NCI-H1436 (cell line): ENCODE measurements around the gene PRKCQ.

Source experiments
- DNase-seq: peaks from one replicate; lab custom pipeline; 2025; lab: John Stamatoyannopoulos, UW

PRKCQ gene

GRCh38 chr10:6579904-6580278 lies at the start of gene PRKCQ:
Gene PRKCQ, minus strand, starts transcription at chr10:6580276. Its CDS starts 65,141 bp downstream, at chr10:6515135.
- DNase-seq: no peak

- no peak for DNase-seq
Measured at GRCh38 chr10:6625428-6625827, 45.4 kb upstream of the PRKCQ start.

DNA sequence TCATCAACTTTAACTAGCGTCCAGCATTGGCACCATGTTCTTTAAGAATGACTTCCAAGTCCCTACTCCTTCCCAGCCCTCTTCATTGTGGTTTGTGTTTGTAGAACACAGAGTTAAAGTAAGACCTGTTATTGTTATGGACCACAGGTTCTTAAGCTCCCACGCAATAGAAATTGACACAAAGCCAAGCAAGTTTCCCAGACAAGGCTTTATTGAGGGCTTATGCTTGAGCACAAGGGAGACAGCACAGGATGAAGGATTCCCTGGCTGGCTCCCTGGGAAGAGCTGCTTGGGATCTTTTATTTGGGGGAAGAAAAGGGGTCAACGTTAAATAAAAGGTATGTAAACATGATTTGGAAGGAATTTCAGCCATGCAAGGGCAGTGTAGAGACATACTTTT lies 44.3 kb upstream of the PRKCQ start:
- no peak for DNase-seq

- DNase-seq: no peak
Measured at GRCh38 chr10:6622921-6623320, 42.8 kb upstream of the PRKCQ start.

GRCh38 chr10:6621536-6621935 lies 41.5 kb upstream of the PRKCQ start:
- DNase-seq: no peak

DNA sequence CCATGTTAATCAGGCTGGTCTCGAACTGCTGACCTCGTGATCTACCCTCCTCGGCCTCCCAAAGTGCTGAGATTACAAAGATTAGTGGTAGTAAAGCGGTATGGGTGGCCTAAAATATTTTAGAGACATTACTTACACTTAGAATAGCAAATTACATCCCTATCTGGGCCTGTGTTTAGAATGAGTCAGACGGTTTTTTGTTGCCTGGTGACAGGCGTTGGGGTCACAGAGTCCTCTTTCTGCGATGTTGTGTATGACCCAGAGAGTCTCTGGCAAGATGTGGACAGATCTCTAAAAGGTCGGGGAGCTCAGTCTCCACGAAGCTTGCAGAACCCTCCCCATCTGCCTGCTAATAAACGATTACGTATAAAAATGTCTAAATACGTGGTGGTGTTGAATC lies 39.6 kb upstream of the PRKCQ start:
- DNase-seq: no peak

- no peak for DNase-seq
Measured at GRCh38 chr10:6618340-6618739, 38.3 kb upstream of the PRKCQ start.

DNA sequence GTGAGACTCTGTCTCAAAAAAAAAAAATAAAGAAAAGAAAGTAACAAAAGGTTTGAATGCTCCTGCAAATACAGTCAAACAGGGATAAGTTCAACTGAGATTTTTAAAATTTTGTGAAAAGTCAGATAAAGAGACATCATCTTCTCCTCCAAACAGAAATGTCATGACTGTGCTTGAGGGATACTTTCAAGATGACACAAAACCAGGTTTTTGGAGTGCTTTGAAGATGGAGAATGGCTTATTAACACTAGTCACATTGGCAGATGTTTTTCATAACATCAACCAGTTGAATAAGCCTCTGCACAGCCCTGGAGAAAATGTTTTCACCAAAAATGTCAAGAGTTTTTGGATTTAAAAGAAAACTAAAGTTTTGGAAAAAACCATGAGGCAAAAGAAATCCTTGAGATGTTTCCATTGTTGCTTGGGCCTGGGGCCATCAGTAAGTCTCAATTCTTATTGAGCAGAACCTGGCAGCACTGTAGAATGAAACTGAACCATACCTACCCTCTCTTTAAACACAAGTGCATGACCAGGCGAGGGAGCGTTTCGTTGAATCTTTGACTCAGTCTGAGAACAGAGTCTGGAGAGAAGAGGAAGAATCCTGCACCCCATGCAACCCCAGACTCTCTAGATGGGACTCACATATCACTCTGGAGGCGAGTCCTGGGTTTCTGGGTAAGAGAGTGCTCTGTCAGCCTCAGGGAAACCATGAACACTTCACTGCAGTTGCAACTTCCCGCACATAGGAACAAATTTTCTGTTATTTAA lies 37.4 kb upstream of the PRKCQ start:
- no peak for DNase-seq

DNA sequence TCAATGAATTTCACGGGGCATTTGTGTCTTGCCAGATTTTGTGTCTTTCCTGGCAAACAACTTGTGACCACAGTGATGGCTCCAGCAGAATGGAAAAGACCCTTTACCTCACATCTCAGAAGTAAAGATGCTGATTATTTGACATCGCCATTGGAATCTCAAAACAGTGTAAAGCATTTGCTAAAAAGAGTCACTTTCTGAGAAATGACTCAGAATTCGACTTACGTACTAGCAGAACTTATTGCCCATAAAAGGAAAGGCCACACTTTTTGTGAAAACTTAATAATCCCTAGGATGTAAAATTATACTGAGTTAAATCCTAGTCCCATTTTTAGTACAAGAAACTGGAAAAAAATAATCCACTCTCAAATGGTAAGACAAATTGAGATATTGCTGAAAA lies 35.9 kb upstream of the PRKCQ start:
- DNase-seq: no peak

- no peak for DNase-seq
Measured at GRCh38 chr10:6612371-6612770, 32.3 kb upstream of the PRKCQ start.

- no peak for DNase-seq
Measured at GRCh38 chr10:6610647-6611046, 30.6 kb upstream of the PRKCQ start.

GRCh38 chr10:6609625-6610024 lies 29.5 kb upstream of the PRKCQ start:
- no peak for DNase-seq

GRCh38 chr10:6607778-6608177 lies 27.7 kb upstream of the PRKCQ start:
- DNase-seq: no peak

GRCh38 chr10:6607182-6607581 lies 27.1 kb upstream of the PRKCQ start:
- no peak for DNase-seq

DNA sequence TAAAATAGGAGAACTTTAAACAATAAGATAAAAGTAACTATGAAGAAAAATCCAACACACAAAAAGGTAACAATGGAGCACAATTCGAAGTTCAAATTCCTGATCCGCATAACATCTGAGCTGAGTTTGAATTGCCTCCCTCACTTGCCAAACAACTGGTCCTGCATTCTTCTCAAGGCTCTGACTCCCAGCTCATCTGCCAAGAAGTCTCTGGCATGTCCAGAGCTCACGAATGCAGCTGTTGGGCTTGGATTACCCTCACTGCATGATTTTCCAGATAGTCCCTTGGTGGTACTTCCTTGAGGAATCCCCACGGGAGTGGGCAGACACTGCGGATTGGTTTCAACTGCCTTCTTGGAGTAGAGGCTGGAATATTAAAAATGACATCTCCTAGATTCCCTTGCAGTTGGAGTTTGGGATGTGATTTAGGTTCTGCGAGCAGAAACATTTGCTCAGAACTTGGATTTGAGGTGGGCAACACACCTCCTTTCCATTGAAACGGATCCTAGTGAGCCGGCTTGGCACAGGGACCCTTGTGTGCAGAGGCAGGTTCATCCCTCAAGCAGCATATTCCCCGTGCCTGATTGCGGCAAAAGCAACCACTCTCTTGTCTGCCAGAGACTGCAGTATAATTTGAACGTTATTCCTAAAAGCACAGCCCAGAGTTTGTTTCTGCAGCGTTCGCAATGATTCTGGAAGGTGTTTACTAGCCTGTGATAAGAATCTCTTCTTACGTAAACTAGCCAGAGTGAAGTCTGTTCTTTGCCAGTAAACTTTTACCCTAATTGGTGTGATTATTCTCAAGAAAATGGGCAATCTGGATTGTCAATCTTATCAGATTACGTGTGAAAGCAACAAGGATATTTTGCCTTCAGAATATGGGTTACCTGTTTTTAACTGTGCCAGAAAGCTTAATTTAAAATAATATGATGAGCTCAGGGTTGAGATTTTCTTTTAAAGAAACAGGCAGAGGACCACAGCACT lies 23.4 kb upstream of the PRKCQ start:
- no peak for DNase-seq

DNA sequence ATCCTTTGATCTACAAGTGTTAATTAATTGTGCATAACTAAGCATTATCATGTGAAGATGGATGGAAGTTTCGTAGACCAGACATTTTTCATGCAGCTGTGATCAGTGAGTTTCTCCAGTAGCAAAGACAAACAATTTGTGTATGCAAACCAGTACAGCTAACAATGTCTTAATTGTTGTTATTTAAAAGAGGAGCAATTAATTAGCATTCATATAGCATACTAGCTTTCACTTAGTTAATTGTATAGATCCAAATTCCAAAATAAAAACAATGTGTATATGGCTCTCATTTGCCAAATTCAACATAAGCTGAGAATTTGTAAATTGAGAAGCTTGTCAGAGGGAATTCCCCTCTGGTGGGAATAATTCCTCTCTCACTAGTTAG lies 22.6 kb upstream of the PRKCQ start:
- DNase-seq: no peak

GRCh38 chr10:6602026-6602699 lies 22.1 kb upstream of the PRKCQ start:
- DNase-seq: no peak

- no peak for DNase-seq
Measured at GRCh38 chr10:6601246-6601805, 21.2 kb upstream of the PRKCQ start.

DNA sequence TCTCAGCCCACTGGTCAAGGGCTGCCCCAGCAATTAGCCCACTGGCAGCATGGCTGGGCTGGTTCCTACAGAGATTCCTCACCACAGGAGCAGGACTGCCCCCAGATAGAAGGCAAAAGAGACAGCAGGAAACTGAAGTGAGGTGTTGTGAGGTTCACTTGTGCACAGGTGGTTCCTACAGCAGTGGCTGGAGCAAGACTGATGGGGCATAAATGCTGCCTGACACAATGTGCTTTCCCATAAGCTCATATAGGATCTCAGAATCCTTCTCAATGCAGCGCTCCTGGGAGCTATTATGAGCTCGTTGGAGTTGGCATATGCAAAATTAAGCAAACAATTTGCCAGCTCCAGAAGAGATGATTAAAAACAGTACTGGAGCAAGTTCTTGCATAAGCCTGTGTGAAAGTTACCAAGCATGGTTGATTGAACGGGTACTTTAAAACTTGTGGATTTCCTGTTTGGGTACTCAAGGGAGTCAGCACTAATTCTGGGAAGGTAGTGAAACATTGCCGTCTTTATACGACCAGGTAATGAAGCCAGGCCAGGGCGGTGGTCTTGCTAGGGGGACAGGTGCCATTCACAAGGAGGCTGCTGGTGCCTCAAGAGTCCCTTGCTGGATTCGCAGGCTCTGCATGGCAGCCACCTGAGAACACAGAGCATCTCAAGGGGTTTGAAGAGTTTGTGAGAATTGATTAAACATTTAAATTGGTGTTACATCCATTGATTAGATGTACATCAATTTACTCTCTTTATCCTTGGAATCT lies 20.3 kb upstream of the PRKCQ start:
- no peak for DNase-seq

DNA sequence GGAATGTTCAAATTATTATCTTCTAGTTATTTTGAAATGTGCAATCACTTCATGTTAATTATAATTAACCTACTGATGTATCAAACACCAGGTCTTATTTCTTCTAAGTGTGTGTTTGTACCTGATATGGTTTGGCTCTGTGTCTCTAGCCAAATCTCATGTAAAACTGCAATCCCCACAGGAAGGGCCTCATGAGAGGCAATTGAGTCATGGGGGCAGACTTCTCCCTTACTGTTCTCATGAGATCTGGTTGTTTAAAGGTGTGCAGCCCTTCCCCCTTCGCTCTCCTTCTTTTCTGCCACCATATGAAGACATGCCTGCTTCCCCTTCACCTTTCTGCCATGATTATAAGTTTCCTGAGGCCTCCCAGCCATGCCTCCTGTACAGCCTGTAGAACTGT lies 18.6 kb upstream of the PRKCQ start:
- DNase-seq: no peak

- DNase-seq: no peak
Measured at GRCh38 chr10:6597478-6597877, 17.4 kb upstream of the PRKCQ start.

DNA sequence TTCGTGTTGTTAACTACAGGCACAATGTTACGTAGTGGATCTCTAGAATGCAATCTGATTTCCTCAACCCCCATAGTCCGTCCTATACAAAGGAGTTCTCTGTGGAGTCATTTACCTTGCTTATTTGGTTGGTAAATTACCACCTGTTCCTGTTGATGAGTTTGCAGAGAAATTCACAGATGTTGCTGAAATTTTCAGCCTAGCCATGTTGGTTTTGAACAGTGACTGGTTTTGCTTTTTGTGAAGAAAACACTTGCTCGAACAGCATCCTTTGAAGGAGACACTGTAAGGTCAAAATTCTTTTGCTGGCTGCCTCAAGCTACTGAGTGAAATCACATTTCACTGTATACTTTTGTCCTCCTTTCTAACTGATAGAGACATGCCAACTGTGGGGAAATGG lies 15.4 kb upstream of the PRKCQ start:
- DNase-seq: no peak
